NCI-H446 treated with DMSO at 0.1 percent for 48 hours (cell line): ENCODE results near the gene SPATS2L.

Experiments
- DNase-seq: peaks from one replicate; lab custom pipeline; 2025; lab: John Stamatoyannopoulos, UW

The SPATS2L gene

DNA sequence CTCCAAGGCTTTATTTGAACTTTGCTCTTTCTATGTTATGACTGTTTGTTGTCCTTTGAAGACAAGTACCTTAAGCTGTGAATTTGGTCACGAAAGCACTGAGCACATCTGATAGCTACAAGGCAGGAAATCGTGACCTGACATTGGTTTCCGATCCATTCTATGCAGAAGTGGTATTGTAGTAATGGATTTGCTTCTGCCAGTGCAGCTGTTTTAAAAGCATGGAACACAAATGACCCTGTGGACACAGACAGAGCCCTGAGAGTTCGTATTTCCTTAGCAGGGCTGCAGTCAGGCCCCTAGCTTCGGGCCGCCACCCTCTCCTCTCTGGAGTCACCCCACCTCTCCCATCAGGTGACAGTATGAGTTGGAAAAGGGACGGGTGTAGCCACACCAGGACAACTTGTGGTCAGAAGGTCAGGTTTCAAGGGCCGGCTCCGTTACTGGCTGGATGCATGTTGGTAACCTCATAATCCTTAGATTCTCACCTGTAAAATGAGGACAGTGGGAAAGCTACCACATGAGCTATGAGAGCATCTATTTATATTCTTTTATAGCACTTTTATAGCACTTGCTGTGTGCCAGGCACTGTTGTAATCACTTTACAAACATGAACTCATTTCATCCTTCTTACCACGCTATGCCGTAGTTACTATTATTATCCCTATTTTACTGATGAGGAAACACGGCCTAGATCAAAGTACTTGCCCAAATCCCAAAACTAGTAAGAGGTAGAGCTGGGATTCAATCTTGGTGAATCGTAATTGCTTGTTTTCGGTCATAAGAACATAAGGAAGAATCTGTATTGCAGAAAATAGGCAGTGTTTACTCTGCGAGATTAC lies 70.2 kb downstream of the SPATS2L start:
- DNase-seq, result no peak

DNA sequence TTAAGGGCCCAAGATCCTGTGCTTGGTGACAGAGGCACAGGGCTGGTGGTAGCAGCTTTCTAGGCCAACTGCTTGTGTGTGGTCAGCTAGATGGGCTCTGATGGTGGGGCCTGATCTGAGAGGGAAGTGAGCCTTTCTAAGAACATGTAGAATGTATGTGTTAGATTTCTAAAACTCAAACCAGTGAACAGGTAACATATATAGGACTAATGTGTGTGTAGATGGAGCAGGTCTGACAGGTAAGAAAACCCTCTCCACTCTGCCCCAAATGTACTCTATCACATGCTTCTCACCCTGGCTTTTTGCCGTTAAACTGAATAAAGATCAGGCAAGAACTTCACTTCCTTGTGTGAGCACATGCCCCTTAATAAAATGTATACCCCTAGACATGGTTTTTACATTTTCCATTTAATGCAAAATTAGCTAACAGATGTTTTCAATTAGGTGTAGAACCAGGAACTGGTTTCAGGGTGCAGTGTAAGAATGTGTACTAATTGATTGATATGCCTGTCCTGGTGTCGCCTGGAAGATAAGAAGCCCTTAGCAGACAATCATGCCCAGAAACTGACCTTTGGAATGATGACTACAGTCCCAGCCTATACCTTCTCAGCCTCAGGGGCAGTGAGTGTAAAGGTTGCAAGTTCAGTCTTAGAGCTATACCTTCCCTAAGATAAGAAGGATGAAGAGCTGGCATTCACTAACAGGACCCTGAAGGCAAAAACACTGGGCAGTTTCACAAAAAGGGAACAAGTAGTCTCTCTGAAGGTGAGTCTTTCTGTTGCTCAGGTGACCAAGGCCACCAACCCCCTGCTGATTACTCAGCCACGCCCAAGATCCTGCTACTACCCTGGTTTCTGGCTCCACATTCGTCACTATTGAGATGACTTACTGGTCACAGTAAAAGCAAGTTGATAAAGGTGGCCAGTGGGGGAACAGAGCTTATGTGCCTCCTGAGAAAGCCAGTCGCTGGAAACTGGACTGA lies 71.2 kb downstream of the SPATS2L start:
- DNase-seq, result no peak

DNA sequence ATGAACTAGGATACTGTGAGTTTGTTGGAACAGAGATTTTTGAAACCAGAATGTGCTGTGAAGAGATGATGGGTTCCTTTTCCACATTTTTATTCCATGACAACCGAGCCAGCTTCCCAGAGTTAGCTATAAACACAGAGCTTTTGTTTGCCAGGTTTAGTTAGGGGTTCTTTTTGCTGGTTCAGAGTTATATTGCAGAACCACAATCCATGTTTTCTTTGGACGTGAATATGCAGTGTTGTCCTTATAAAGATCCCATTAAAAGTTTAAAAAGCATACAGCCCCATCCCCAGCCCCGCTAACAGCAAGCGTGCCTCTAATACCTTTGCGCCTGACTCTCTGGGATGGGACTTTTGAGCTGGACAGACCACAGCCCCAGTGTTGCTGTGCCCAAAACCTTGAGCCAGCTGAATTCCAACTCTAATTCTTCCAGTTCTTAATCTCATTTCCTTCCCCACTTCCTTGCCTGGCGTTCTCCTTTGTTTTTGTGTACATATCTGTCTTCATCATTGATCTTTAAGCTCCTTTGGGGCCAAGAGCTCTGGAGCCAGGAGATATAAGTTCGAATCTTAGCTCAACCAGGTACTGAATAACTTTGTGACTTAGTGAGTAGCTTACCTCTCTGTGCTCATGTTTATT lies 72.3 kb downstream of the SPATS2L start:
- no peak for DNase-seq

DNA sequence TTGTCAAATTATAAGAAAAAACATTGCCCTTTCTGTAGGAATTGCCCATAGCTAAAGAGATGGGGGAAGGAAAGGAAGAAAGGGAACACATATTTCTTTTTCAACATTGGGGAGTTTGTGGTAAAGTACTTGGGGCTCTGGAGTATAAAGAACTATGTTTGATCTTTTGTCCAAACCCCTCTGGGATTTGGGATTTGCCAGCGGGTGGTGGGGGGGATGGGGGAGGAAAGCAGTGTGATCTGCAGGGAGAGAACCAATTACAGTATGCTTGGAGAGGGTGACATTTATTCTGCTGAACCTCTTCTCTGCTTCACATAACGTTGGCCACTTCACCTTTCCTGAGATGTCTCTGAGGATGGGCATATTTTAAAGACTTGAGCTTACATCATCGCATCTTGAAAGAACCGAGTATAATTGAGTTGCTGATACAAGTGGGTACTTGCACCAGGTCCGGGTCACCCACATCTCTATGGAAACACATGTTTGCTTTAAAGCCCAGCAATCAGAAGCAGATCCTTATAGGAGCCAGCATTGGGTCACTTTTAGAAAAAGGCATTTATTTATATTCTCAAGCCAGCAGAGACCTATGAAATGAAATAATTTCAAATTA lies 73.1 kb downstream of the SPATS2L start:
- DNase-seq, result no peak

DNA sequence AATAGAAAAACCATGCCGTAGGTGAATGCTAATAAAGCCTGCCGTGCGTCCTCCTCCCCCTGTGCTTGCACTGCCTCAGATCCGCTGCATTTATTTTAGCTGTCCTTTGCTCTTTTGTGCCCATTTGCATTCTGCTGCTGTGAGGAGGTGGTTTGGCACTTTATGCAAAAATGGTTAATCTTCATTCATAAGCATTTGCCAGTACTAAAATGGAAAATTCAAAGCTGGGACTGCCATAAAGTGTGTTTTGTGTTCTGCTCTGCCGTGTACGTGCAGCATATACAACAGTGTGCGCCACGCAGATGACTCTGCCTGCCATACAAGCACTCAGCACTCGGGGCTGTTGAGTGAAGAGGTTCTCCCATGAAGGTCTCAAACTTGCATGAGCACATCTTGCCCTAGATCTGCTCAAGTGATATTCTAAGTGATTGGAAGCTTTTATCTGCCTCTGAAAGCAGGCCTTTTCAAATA lies 73.6 kb downstream of the SPATS2L start:
- no peak for DNase-seq

DNA sequence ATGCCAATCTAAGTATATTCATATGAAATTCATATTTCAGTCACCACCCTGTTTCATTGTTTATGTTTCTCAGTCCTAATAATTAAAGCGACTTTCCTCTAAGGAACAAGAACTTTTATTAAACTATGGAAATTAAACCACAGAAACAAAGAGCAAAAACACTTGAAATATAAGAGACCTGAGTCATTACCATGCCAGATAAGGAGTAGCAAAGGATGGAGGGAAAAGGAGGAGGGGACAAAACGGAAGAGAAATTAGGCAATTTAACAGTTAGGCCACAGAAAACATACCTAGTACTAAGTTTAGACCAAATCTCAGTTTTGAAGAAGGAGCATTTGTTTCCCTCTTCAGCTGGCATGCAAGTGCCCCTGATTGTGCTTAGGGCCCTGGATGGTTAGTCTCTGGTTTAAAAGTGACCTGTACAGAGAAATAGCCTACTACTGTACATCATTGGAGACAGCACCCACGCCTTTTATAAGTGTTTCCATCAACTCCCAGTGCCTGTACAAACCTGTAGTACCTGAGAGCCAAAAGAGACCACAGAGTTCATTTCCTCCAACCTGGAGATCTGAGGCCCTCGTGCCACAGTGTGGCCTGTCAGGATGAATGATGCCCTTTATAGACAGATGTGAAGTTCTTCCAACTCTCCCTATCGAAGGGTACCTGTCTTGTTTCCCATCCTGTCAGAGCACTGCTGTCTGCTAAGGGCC lies 74.5 kb downstream of the SPATS2L start:
- no peak for DNase-seq

DNA sequence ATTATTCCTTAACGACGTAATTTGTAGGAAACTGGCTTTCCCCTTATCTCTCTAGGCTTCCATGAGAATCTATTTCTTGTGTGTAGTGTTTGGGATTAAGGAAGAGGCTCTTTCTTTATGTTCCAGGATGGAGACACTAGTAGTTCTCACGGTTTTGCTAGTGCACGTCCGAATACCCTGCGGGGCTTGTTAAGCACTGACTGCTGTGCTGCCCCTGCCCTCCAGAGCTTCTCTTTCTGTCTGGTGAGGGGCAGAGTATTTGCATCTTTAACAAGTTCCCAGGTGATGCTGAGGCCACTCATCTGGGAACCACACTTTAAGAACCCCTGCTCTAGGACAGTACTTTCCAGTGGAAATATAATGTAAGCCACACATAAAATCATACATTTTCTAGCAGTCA lies 76.4 kb downstream of the SPATS2L start:
- no peak for DNase-seq

DNA sequence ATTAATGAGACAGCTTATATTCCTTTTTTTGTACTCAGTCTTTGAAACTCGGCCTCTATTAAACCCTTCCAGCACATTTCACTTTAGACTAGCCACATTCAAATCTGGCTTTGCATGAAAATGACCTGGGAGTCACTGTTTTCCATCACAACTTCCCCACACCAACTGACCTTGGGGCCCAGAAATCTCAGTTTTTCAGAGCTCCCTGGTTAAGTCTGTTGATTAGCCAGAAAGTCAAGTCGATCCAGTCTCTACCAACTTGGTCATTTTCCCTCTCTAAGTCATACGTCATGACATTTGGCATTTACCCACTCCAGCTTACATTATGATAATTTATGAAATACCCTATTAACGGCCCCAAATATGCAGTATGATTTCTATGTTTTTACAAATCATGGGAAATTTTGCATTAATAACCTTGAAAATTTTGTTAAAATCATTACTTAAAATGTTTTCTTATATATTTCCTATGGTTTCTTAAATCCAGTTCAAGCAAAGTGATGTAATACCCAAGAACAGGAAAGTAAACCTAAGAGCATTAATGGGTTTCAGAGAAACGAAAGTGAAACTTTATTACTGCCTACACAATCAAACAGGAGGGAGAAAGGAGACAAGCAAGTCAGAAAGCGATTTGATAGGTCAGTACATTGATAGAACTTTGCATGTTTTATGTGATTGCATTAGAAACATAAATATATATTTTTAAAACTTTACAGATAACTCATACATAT lies 77.1 kb downstream of the SPATS2L start:
- DNase-seq, result no peak

DNA sequence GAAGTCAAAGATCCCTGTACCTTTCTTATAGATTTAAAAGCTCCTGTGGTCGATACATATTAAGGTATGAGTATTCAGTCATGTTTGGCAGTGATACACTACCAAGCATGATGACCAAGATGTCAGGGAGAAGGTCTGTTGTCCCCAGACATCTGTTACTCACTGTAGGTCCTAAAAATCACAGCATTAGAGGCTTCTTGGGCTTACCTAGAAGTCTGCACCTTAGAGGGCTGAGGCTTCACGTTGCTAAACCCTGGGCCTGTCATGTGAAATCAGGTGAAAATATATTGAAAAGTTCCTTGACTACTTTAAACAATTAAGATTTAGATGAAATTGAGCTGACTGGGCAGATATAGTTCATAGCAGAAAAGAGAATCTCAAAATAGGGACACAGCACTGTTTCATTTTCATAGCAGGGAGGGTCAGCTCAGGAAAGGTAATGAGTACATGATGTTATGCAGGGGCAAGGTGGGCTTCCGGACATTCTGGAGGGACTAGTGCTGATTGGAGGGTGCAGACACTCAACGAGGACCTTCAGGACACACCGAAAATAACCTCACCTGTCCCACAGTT lies 78.7 kb downstream of the SPATS2L start:
- no peak for DNase-seq

DNA sequence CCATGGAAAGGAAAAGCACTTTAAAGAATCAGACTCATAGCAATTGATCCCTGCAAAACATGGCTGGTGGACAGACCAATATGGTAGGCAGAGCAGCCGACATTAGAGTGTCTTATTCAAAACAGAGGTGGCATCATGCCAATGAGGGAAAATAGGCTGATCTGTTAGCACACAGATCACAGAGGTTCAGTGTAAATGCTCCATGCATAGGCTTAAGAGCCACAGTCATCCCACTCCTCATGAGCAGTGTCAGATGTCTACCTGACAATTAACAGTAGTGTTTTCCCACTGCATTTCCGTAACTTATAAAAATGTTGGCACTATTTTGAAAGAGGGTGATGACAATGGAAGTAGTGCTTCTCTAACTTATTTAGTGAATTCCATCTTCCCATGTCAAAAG lies 86.7 kb downstream of the SPATS2L start:
- no peak for DNase-seq

DNA sequence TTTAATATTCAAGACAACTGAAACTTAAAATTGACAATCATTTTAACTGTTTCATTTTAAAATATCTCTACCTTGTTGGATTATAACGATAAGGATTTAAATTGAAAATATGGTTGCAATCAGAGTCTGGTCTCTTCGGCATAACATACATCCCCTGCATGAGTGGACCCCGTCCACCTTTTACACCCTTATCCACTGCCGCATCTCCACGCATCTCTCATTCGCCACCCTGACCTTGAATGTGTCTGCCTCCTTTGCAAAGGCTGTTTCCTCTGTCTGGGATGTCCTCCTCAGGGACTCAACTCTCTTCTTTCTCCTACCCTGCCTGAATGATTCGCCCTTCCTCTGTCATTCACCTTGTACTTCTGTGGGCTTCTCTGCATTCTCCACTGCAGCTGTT lies 87.6 kb downstream of the SPATS2L start:
- no peak for DNase-seq

DNA sequence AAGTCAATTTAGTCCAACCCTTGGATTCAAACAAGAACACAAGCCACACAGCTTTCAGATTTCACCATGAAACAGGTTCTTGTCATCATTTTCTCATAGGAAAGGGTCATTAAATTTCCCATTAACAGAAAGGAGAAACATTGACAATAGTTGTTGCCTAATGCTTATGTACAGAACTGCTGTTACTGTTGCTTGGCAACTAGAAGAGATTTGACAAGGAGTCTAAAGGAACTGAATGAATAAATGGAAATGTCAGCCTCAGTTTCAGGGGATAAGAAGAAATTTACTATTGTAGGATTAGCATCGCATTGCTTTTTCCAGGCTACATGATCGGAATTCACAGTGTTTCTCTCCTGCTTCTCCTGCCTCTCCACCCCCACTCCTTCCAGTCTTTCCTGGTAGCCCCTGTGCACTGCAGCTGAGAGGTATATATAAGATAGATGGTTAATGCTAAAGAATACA lies 90.3 kb downstream of the SPATS2L start:
- DNase-seq, result no peak

DNA sequence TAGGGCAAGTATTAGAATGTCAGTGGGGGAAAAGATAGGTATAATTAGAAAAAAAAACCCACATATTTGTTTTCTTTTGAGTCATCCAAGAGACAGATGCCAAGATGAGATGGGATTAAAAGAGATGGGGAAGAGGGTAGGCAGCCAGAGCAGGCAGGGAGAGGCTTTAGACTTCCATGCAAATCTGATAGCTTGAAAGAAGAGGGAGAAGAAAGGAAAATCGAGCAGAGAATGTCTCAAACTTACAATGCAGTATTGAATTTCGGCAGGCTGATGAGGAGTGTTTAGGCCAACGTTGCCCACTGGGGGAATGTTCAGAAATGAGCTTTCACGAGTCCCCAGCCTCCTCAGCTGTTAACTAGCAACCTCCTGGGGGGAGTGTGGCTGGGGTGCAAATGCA lies 91.3 kb downstream of the SPATS2L start:
- no peak for DNase-seq

DNA sequence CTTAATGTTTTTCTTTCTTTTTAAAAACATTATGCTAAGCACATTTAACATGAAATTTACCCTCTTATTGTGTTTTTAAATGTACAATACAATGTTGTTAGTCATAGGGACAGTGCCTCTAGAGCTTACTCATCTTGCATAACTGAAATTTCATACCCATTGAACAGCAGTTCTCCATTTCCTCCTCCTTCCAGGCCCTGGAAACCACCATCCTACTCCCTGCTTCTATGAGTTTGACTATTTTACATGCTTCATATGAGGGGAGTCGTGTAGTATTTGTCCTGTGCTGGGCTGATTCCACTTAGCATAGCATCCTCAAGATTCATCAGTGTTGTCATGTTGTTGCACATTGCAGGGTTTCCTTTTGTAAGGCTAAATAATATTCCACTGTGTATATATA lies 92.6 kb downstream of the SPATS2L start:
- DNase-seq, result no peak

DNA sequence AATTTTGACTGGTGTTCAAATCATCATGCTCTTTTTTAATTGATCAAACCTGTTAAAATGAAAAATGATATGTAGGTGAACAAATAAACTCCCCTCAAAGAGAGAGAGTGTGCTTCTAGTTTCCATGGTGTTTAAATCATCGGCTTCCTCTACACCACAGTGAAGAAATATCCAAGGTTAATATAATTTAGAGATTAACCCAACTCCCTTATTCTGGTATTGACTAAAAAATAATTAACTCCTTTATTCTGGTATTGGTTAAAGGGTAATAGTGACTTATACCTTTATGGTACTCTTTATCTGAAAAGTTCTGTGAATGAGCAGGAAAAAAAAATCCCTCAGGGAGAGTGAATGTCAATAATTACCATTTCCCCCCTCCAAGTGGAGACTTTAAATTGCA lies 93.1 kb downstream of the SPATS2L start:
- DNase-seq, result no peak

DNA sequence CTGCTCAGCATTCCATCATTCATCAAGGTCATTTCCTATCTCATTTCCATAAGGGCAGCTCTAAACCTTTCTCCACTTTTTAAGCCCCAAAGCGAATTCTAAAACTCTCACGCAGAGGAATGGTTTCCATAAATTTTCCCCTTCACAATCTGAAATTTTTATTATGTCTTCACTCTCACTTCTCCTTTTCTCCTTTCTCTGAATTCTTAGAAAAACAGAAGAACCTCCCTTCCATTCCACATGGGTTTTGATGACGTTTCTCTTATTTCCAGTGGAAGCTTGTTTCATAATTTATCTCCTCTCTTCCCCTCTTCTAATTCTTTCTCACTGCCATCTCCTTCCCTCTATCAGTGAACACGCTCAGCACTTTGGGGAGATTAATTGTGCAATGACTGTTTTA lies 97.3 kb downstream of the SPATS2L start:
- no peak for DNase-seq

DNA sequence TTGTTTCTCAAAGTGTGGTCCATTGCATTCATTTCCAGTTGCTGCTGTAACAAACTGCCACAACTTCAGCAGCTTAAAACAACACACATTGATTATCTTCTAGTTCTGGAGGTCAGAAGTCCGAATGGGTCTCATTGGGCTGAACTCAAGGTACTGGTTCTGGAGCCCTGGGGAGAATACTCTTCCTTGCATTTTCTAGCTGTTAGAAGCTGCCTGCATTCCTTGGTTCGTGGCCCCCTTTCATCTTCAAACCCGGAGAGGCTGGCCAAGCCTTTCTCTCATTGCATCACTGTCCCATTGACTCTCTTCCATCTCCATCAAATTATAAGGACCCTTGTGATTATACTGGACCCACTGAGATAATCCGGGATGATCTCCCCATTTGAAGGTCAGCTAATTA lies 98.1 kb downstream of the SPATS2L start:
- no peak for DNase-seq

DNA sequence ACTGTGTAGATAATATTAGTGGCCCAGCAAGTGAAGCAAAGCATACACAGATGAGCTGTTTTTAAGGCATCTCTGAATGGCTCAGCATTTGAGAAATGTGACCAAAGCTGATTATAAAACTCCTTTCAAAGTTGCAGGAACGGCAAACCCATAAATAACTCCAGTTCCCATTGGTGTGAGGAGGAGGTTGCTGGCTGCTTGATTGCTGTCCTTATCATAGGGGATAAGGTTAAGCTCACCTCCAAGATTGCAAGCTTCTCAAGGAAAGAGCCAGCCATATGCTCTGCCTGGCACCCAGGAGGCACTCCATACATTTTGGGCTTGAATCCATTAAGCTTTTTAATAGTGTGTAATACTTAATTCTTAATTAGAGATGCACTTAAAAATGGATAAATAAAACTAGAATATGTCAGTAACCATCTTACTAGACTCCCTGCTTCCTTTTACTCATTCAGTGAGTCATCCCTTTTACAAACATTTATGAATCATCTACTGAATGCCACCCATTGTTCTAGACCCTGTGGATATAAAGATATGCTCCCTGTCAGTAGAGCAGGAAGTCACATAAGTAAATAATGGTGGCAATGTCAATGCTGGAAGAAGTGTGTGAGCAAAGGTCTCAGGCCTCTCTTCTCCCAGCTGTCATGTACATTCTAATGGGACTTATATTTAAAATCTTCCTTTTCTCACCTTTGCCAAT lies 99.3 kb downstream of the SPATS2L start:
- DNase-seq, result no peak

DNA sequence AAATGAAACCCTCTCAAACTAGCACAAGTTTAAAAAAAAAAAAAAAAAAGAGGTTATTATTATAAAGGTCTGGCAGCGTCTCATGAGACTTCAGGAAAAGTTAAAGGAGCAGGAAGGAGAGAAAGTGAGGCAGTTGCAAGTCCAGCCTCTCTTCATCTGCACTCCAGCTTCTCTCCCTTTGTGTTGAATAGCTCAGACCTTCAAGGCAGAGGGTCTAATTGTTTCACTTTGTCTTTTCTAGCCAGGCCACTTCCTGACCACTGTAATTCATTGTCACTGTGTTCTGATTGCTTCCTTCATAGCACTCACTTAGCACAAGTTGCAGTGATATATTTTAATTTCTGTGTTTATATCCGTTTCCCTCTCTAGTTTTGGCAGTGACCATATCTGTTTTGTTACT lies 99.9 kb downstream of the SPATS2L start:
- no peak for DNase-seq
